ENCODE data around the gene PSAP. TPM values are rescaled to one million over a fixed set of nuclear protein-coding genes. Genes with fewer than 3 reads are reported as not detected.

The PSAP gene
- total RNA-seq, 2 experiments from 2014 or later = 94.2 to 101 TPM

DNA sequence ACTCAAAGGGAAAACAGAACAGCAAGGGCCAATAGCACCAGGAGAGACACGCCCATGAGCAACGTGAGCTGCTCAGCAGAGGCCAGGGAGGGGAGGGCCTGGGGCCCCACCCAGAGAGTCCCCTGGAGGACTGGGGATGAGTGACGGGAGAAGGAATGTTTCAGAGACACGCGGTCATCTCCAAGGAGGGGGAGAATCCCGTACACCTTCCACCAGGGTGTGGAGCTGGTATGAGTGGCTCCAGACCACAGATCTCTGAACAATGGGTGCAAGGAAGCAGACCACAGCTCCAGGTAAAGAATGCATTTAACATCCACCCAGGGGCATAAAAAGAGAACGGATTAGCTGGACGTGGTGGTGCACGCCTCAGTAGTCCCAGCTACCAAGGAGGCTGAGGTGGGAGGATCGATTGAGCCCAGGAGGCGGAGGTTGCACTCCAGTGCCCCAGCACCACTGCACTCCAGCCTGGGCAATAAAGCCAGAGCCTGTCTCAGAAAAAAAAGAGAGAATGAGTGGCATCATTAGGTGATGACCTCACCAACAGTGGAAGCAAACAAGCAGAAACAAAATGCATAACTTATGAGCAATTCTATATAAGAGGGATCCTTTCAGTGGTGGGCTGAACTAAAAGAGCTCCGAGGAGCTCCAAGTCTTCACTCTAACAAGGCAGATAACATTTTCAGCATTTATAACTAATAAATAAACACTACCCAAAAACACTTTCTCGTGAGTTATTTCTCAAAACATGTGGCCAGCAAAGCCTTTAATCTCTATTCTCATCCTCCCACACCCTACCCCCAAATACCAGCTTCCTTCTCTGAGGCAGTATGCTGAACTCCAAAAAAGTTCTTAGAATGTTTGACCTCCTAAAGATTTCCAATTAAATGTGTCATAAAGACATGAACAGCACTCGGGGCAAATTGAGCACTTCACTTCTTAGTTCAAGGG is 12.5 kb downstream of the PSAP start:
- H3K4me1 Mint-ChIP-seq (ENCODE audit: low read depth) = peaks cover 65% of the 10 kb centered on the region
- no peaks in the 10 kb centered on the region for H3K9me3 Mint-ChIP-seq
- H3K36me3 Mint-ChIP-seq (ENCODE audit: low read depth) = no peaks in the 10 kb centered on the region
- ATAC-seq = no peak
- H3K4me3 Mint-ChIP-seq = no peak overlapping the region
- no peaks in the 10 kb centered on the region for H3K27me3 Mint-ChIP-seq
- DNase-seq = no peak
- intact Hi-C loops (cut with micrococcal nuclease) = loop anchor here (10.0 kb wide), 1 partner anchor 56 kb away; no protein-coding TSS in a partner anchor
- TF ChIP-seq CTCF (IDR thresholded peaks at IDR 0.05) = no peak
- no peak overlapping the region for H3K27ac Mint-ChIP-seq
- POLR2A ChIA-PET = interaction anchor here (0.6 to 2.9 kb wide), 3 partner anchors 12 to 140 kb away, joined by 3 to 7 read pairs (median 3); no protein-coding TSS in a partner anchor
- CTCF ChIA-PET = interaction anchor here (0.7 to 3.7 kb wide), 8 partner anchors 8 to 140 kb away, joined by 3 to 19 read pairs (median 3); no protein-coding TSS in a partner anchor

DNA sequence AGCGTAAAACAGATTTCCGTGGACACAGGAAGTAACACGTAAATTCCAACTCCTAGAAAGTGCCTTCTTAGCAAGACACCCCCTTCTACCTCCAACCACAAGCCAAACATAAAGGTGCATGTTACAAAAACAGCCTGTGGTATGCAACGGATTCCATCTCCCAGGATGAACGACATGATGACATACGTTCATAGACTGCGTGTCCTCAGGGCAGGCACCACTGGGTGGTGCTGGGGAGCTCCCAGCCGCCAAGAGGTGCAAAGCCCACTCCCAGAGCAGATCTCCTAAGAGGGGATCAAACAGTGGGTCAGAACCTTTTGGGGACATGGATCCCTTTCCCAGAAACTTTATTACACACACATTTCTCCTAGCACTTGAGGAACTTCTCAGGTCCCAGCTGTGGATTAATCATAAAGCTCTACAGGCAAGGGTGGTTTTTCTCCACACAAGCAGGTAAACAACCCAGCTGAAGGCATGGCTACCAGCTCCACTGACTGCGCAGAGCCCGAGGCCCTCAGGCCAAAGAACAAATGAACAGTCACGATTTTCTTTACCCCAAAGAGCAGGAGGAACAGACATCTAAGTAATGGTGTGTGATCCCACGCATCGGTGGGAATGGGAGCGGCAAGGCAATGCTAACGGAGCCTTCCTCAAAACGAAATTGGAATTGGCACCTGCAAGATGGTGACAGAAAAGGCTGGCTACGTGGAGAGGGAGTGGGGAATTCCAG is 13.8 kb downstream of the PSAP start:
- peak; percentile 34 for DNase-seq
- H3K4me1 Mint-ChIP-seq (ENCODE audit: low read depth) = peaks cover 60% of the 10 kb centered on the region
- H3K4me3 Mint-ChIP-seq = no peak overlapping the region
- intact Hi-C loops (cut with micrococcal nuclease) = loop anchor here (10.0 kb wide), 1 partner anchor 58 kb away; no protein-coding TSS in a partner anchor
- no peaks in the 10 kb centered on the region for H3K27me3 Mint-ChIP-seq
- H3K9me3 Mint-ChIP-seq = no peaks in the 10 kb centered on the region
- CTCF ChIA-PET = interaction anchor here (0.8 to 3.7 kb wide), 12 partner anchors 11 to 459 kb away, joined by 3 to 17 read pairs (median 4); partner anchors contain the start of gene PSAP
- TF ChIP-seq CTCF (IDR thresholded peaks at IDR 0.05) = peak; percentile 48
- POLR2A ChIA-PET = interaction anchor here (1.0 to 1.4 kb wide), 2 partner anchors 17 to 24 kb away, joined by 3 read pairs; no protein-coding TSS in a partner anchor
- H3K36me3 Mint-ChIP-seq (ENCODE audit: low read depth) = peaks cover 1% of the 10 kb centered on the region
- peak; percentile 64 for ATAC-seq
- no peak overlapping the region for H3K27ac Mint-ChIP-seq

DNA sequence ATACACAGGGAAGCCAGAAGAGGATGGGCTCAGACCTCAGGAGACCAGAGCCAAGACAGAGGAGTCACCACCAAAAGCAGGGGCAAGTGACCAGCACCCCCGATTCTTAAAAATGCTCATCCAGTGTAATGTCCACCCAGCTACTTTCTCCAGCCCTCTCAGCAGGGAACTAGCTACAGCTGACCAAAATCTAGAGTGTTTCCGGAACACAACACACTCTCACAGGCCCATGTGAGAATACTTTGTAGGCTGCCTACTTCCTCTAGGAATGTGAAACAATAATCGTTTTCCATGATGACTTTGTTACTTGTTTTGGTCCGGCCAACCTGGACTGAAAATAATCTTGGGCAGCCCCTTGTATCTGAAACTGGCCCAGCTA is 14.5 kb downstream of the PSAP start:
- H3K36me3 Mint-ChIP-seq (ENCODE audit: low read depth) = peaks cover 5% of the 10 kb centered on the region
- H3K9me3 Mint-ChIP-seq = no peaks in the 10 kb centered on the region
- DNase-seq = no peak
- POLR2A ChIA-PET = interaction anchor here (0.6 to 1.4 kb wide), 4 partner anchors 13 to 252 kb away, joined by 3 read pairs; no protein-coding TSS in a partner anchor
- no peaks in the 10 kb centered on the region for H3K27me3 Mint-ChIP-seq
- no peak for ATAC-seq
- TF ChIP-seq CTCF (IDR thresholded peaks at IDR 0.05) = no peak
- no peak overlapping the region for H3K27ac Mint-ChIP-seq
- H3K4me1 Mint-ChIP-seq (ENCODE audit: low read depth) = peaks cover 57% of the 10 kb centered on the region
- intact Hi-C loops (cut with micrococcal nuclease) = loop anchor here (10.0 kb wide), 1 partner anchor 58 kb away; no protein-coding TSS in a partner anchor
- CTCF ChIA-PET = interaction anchor here (1.1 to 3.7 kb wide), 8 partner anchors 11 to 67 kb away, joined by 3 to 17 read pairs (median 5); partner anchors contain the start of gene PSAP
- H3K4me3 Mint-ChIP-seq = no peak overlapping the region

GRCh38 chr10:71835671-71836595 is 15.1 kb downstream of the PSAP start:
- intact Hi-C loops (cut with micrococcal nuclease) = loop anchor here (10.0 kb wide), 1 partner anchor 59 kb away; no protein-coding TSS in a partner anchor
- Mint-ChIP-seq H3K36me3 (ENCODE audit: low read depth) (peaks cover 8% of the 10 kb centered on the region), H3K27me3 (no peaks in the 10 kb centered on the region), H3K4me3 (no peak overlapping the region), H3K9me3 (no peaks in the 10 kb centered on the region), H3K4me1 (ENCODE audit: low read depth) (peaks cover 55% of the 10 kb centered on the region), H3K27ac (peak overlapping the region; percentile 23)
- DNase-seq (peak; percentile 39), ATAC-seq (peak; percentile 70)
- CTCF ChIA-PET = interaction anchor here (1.4 to 5.2 kb wide), 6 partner anchors 10 to 60 kb away, joined by 3 to 28 read pairs (median 5); partner anchors contain the start of gene PSAP
- POLR2A ChIA-PET = interaction anchor here (0.6 to 1.4 kb wide), 4 partner anchors 13 to 253 kb away, joined by 3 read pairs; no protein-coding TSS in a partner anchor
- no peak for TF ChIP-seq CTCF (IDR thresholded peaks at IDR 0.05)

Data from activated CD8-positive, alpha-beta T cell treated with anti-CD3 and anti-CD28 coated beads for 36 hours (primary cell).